Effector CD8-positive, alpha-beta T cell (primary cell): ENCODE data around the gene PRRT1.
"Not testable (repeated sequence)": the region's sequence is repeated elsewhere in the genome, so short reads cannot be mapped to it uniquely, and the experiment has no call there.

Experiments
- DNase-seq: peaks from one replicate; lab custom pipeline; 2025; lab: John Stamatoyannopoulos, UW

PRRT1 gene

DNA sequence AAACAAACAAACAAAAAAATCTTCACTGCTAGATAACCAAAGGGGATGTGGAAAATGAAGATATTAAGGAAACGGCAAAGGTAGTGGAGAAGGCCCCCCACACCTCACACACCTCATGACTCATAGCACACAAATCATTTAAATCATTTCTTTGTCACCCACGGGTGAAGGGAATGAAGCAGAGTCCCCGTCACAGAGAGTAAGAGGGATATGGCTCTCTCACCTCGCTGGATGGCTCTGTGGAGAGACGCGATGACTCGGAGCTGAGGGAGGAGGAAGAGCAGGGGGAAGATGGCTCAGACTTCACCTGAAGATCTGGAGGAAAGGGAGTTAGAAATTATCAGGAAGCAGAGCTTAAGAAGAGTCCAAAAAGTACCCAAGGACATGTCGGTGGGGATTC lies 24.9 kb downstream of the PRRT1 start:
- no peak for DNase-seq

DNA sequence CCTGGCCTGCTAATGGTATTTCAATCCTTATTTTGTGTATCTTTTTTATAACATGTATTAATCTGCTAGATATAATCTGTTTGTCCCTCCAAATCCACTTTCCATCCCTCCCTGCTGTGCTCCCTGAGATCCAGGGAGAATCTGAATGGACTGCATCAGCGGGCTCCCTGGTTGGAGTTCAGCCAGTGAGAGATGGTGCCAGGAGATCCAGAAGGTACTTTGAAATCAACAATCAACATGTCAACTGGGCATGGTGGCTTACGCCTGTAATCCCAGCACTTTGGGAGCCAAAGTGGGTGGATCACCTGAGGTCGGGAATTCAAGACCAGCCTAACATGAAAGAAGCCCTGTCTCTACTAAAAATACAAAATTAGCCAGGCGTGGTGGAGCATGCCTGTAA lies 28.1 kb downstream of the PRRT1 start:
- DNase-seq, result no peak

DNA sequence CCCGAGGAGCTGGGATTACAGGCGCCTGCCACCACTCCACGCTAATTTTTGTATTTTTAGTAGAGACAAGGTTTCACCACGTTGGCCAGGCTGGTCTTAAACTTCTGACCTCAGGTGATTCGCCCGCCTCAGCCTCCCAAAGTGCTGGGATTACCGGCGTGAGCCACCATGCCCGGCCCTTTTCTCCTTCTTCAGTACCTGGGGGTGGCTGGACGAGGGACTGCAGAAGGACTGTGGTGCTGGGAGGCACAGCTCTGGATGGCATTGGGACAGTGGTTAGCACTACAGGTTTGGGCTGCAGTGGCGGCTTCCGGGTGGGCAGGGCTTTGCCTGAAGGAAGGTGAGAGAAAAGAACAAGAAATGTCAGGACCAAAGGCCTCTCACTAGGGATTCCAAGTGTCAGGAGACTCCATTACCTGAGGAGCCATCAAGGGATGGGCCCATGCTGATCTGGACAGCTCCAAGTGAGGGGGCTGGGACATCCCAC lies 31.1 kb downstream of the PRRT1 start:
- no peak for DNase-seq

DNA sequence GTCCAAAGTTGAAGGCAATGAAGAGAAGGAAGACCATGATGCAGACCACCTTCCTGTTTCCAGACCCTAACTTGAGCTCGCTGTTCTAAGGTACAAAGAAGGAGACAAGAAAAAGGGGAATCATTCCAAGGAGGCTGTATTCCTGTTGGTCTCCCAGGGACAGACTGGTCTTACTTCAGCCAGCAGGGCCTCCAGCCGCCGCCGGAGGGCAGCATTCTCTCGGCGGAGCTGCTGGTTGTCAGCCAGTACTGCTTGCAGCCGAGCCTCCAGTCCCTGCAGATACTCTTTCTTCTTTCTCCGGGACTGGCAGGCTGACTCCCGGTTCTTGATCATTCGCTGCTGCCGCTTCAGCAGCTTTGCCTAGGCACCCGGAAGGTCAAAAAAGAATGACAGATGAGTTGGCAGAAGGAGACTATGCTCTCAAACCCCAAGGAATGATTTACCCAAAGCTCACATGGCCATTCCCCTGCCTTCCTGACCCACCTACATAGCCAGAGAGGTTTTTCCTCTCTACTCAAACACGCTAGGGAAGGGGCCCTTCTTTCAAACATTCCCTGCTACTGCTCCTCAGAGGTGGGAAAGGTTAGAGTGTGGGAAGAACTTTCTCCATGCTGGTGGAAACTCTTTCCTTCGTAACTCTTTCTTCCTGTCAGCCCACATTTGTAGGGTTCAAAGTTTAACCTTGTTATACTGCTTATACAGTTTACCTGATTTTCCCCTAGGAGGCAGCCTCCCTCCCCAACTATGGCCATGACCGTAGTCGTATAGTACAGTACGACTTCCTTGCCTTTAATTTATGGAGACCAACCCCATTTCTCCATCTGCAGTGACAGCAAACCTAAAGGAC lies 32.7 kb downstream of the PRRT1 start:
- DNase-seq, result peak; percentile 51

DNA sequence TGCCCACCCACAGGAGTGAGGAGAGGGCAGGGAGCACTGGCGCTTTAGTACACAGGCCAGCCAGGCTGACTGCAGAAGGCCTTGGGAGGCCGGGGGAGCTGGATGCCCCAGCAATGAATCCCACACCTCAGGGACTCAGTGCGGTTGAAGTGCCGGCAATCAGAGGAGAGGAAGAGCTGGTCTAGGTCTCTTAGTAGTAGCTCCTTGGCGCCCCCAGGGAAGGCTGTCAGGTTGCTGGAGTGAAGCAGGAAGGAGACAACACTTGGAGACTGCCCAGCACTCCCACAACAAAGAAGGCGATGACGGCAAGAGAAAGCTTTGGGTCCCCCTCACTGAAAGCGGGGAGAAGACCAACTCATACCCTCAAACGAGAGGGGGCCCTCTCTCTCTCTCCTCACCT lies 34.3 kb downstream of the PRRT1 start:
- no peak for DNase-seq

DNA sequence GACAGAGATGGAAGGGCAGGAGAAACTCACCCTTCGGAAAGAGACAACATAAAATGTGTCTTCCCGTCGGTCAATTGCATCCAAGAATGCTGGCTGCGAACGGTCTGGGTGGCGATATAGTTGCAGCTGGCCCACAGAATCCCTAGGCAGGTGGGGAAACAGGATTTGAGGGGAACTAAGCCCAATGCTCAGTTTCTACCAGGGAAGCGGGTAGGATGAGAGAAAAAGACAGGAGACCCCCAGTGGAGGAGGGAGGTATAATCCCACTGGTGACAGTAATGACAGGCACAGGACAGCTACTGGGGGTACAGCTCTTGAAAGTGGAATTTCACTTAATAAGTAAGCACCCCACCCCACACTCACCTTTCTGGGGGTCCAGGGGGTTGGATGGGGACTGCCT lies 35.1 kb downstream of the PRRT1 start:
- DNase-seq, result no peak

DNA sequence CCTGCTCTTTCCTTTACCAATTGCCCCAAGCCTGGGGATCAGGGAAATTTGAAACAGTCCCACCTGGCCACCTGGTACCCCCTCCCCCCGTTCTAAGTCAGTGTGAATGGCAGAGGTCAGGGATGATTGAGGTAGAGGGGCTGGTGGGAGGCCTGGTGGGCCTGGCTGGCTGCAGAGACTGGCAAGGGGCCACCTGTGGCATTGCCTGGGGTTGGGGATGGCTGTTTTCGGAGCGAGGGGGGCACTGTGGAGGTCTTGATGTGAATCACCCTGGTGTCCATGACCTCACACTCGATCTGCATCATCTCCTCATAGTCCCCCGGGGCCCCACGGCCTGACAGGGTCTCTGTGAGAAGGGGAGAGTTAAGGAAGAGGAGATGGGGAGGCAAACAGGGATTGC lies 36.1 kb downstream of the PRRT1 start:
- DNase-seq, result no peak

DNA sequence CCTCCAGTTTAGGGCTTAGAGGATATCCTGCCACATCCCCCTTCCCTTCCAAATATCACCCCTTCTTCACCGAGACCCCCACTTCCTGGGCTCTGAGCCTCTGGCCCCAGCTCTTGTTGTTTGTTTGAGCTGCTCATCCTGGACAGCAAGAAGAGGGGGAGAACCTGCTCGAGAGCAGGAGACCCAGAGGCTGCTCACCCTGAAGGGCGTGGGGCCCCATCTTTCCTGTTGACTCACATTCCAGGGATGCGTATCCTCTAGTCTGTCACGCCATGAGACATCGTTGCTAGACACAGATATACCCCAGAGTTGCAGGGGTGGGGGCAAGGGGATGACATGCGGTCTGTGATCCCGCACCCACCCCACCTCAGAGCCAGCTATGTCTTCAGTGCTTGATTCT lies 36.9 kb downstream of the PRRT1 start:
- no peak for DNase-seq

DNA sequence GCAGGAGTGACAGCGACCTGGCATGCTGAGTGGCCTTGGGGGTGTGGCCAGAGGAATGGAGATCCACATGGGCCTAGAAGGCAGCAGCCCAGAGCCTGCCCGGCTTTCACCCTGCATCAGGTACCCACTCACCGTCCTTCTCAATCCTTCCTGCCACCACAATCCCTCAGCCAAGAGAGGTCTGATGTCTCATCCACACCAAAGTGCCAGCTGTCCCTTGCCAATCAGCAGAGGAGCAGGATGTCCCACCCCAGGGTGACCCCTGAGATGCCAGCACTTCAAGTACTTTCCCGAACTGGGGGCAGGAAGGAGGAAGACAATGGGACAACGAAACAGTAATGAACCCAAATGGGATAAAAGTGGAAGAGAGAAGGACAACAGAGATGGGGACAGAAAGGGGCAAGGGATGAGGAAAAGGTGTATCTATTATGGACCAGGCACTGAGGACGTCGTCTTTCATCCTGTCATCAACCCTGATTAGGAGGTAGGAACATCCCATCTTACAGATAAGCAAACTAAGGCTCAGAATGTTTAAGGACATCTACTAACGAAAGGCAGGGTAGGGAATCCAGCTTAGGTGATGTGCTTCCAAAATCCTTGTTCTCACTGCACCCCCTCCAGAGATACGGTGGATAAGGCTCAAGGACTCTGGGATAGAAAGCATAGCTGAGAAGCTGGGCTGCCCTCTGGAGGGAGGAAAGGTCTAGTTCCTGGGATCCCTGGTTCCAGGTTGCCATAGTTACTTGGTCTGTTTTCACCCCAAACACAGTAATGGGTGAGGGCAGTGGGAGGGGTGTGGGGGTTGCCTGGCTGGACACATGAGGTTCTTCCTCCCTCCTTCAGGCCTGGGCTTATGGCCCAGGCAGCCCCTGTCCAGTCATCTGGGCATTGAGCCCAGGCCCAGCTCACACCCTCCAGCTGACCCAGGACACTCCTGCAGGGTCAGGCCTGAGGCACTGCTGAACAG lies 38.1 kb downstream of the PRRT1 start:
- no peak for DNase-seq

DNA sequence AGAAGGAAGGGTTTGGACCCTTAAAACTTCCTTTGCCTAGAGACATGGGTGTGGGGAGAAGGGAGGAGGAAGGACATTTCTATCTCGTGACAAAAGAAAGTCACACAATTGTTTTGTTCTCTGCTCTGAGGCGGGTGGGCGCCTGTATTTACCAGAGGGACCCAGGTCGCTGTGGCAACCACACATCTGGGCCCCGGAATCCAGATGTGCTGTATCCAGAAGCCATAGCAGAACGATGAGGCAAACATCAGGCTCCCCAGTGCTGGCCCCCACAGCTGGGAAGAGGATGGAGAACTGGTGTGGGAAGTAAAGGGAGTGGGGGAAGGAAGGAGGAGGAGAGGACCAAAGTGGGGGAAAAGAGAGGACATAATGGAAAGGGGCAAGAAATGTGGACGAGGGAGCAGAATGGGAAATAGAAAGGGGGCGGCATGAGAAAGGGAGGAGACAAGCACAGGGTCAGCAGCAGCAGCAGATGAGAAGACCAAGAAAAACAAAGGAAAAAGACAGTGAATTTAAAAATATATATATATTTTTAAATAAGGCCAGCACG lies 39.2 kb downstream of the PRRT1 start:
- no peak for DNase-seq

DNA sequence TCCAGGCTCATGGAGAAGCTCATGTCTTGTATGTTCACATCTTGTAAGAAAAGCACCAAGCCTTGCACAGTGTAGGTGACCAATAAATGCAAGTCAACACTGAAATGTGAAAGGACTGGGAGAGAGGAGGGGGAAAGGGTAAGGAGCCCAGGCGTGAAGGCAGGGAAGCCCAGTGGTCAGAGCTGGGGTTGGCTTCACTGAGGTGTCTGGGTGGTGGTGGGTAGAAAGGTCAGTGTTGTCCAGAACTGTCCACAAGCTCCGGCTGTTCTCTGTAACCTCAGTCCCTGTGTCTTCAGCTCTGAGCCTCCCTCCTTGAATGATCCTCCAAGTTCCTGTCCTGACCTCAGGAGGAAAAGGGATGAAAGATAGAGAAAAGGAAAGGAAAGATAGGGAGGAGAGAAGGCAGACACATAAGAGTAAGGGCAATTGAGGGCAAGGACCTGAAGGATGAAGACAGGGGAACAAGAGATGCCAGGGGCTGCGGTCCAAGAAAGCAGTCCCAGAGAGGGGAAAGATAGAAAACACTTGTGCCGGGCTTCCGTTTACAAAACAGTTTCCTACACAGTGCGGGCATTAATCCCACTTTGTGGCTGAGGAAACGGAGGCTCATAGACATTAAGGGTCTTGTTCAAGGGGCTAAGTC lies 40.2 kb downstream of the PRRT1 start:
- no peak for DNase-seq

DNA sequence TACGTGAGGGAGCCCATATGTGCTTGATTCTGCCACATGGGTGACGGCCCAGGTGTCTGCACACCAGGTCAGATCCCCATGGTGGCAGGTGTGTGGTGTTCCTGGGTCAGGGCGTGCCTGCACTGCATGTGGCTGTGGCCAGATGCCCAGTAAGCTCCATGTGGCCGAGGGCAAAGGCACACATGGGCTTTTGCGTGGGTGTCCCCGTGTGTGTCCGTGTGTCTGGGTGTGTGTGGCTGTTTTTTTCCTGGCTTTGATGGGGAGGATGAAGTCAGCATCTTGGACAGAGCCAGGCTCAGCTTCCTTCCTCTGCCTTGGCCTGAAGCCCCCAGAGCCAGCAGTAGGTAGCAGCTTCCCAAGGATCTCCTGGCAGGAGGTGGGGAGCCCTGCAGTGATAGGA lies 41.1 kb downstream of the PRRT1 start:
- DNase-seq, result no peak

DNA sequence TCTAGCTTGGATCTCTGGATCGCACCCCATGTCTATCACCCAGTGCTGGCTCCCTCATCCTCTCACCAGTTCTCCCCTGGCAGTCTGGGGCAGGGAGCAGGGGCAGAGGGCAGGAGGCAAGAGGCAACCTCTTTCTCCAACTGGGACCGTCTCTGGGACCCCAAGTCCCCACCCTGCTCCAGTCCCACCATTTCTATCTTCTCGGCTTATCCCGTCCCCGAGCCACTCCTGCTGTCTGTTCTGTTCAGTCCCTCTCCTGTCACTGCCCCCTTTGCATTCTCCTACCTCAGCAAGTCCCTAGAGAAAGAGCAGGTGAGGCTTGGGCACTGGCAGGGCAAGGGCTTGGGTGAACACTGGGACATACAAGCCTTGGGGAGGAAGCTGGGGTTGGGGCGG lies 42.0 kb downstream of the PRRT1 start:
- DNase-seq, result no peak

DNA sequence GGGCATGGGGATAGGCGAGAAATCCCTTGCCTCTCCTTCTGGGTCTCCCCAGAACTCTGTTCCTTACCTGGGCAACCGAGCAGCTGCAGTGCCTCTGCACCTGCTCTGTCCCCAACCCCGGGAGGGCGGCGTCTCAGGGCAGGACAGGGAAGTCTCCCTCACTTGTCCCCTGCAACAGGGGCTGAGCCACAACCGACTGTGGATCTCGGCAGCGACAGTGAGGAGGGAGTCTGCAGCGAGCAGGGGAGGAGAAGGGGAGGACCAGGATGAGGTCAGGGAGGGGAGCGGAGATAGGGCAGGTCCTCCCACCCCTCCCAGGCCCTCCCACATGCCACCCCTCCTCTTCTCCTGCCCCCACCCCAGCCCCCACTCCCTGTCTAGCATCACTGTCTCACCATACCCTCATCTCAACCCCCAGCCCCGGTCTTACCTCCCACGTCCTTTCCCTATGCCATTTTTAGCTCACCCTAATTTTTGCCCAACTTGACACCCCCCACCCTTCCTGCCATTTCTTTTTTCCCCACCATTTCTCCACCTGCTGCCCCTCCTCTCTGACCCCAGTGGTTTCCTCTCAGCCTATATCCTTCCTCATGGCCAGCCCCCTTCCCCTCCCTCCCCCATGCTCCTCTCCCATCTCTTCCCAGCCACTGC lies 42.5 kb downstream of the PRRT1 start, which contains the start of gene TNXB:
Gene TNXB, minus strand, starts transcription at position 225 of the 651 bp plus-strand sequence. CDS start 11,140 bp downstream, outside the sequence.
- DNase-seq, result no peak

DNA sequence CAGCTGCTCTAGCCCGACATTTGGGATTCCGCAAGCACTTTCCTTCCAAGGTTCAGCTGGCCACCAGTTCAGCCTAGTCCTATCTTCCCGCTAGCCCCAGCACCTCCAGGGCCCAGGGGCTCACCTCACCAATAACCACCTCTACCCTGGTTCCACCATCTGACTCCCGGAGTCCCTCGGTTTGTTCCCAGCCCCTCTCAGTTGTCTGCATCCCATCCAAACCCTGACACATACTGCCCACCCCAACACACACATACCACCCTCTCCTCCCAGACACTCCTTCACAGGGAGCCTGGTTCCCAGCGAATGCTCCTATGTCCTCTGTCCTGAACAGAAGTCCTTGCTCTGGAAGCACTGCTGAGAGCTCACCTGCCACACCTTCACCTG lies 43.0 kb downstream of the PRRT1 start:
- DNase-seq, result no peak

DNA sequence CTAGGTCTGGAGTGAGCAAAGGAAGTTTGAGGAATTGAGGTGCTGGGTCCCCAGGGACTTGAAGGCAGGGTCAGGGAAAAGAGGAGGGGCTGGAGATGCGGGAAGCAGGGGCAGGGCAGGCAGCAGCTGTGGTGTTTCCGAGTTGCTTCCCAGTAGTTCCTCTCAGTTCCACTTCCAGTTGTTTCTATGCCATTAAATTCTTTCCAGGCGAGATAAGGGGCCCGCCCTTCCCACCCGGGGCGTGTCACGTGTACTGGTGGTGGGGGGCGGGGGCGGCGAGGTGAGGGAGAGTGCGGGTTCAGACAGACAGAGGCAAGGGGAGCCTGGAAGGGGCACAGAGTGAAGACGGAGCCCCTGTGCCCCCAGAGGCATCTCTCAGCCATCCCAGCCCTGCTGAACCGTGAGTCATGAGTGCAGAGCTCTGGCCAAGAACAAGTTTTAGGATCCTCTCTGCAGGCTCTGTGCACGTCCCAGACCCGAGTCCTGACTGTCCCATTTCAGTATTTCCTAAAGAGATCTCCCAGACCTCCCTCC lies 43.6 kb downstream of the PRRT1 start:
- DNase-seq, result no peak

DNA sequence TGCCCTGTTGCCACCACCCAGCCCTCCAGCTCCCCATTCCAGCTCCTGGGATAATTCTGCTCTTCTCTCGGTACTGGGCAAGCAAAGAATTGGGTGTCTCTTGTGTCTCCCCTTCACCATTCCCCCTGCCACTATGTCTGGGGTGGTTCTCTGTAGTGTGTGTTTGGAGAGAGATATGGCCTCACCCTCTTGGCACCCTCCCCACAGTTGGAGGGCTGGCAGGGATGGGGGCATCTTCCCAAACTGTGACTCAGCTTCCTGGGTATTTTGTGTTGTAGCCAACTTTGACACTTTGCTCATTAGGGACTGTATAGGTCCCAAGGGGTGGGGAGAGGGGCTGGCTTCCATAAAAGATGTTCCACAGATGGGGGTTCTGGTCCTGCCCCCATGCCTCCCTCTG lies 44.3 kb downstream of the PRRT1 start:
- no peak for DNase-seq

DNA sequence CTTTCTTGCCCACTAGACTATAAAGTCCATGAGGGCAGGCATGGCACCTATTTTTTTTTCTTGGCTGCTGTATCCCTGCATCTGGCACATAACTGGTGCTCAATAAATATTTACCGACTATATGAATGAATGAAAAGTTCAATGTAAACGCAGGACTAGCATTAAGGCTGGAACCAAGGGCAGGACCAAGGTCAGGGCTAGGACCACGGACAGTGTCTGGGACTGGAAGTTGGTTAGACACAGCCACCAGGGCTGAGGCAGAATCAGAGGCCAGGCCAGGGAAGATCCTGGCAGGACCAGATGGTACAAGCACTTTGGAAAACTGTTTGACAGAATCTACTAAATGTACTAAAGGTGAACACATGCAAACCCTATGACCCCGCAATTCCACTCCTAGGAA lies 46.3 kb downstream of the PRRT1 start:
- no peak for DNase-seq

DNA sequence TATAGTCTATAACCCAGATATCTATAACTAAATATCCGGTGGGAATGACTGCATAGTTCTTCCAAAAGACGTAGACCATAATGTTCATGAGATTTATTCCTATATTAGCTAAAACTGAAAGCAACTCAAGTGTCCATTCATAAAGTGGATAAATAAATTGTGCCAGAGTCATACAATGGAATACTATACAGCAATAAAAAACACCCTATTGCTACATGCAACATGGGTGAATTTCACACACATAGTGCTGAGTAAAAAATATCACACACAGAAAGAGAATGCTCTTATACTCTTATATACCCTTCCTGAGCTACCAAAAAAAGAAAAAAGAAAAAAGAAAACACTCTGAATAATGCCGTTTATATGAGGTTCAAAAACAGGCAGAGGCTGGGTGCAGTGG lies 49.5 kb downstream of the PRRT1 start:
- no peak for DNase-seq

DNA sequence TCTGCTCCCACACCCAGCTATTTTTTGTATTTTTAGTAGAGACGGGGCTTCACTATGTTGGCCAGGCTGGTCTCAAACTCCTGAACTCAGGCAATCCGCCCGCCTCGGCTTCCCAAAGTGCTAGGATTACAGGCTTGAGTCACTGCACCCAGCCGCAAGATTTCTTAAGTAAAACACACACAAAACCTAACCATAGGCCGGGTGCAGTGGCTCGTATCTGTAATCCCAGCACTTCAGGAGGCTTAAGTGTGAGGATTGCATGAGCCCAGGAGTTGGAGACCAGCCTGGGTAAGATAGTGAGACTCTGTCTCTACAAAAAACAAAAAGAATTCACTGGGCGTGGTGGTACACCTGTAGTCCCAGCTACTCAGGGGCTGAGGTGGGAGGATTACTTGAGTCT lies 51.5 kb downstream of the PRRT1 start:
- DNase-seq, result not testable (repeated sequence)
